ENCODE data around the gene LARP4B.

- no peak for TF ChIP-seq CTCF (IDR thresholded peaks at IDR 0.05; ENCODE audit: low read length)
- no peak for TF ChIP-seq EZH2phosphoT487 (IDR thresholded peaks at IDR 0.05; ENCODE audit: low read length)
Measured at GRCh38 chr10:806451-807162, 124.9 kb downstream of the LARP4B start.

Data from MM.1S (cell line).